Stimulated activated CD8-positive, alpha-beta memory T cell treated with anti-CD3 and anti-CD28 coated beads, Interleukin-7, amount 100 ng/mL, for 4 hours (primary cell): ENCODE data around the gene SIDT1.

Experiments
- DNase-seq, 2 donors: peaks; one replicate each; pipeline ENCODE4 v3.0.0-alpha.2; 2020; ENCODE audit warnings: low read depth in 2 of 2

The SIDT1 gene

GRCh38 chr3:113597596-113598354 lies 65.4 kb downstream of the SIDT1 start:
- no peak for DNase-seq

GRCh38 chr3:113600418-113601182 lies 68.2 kb downstream of the SIDT1 start:
- DNase-seq: no peak

GRCh38 chr3:113601240-113601639 lies 68.9 kb downstream of the SIDT1 start:
- DNase-seq: no peak

GRCh38 chr3:113602256-113602655 lies 69.9 kb downstream of the SIDT1 start:
- DNase-seq: no peak

- no peak for DNase-seq
Measured at GRCh38 chr3:113602836-113603235, 70.5 kb downstream of the SIDT1 start.

- peak in 1 of 2 donors; percentile 8 for DNase-seq
Measured at GRCh38 chr3:113606539-113607218, 74.3 kb downstream of the SIDT1 start.

GRCh38 chr3:113607219-113607596 lies 74.9 kb downstream of the SIDT1 start:
- DNase-seq: no peak

- DNase-seq: no peak
Measured at GRCh38 chr3:113614402-113614801, 82.0 kb downstream of the SIDT1 start.

GRCh38 chr3:113615976-113616375 lies 83.6 kb downstream of the SIDT1 start:
- no peak for DNase-seq

GRCh38 chr3:113617726-113618125 lies 85.4 kb downstream of the SIDT1 start:
- DNase-seq: no peak

- no peak for DNase-seq
Measured at GRCh38 chr3:113620091-113620490, 87.7 kb downstream of the SIDT1 start.

GRCh38 chr3:113623324-113623723 lies 91.0 kb downstream of the SIDT1 start:
- DNase-seq: no peak

- no peak for DNase-seq
Measured at GRCh38 chr3:113623811-113624210, 91.5 kb downstream of the SIDT1 start.

GRCh38 chr3:113625834-113626233 lies 93.5 kb downstream of the SIDT1 start:
- DNase-seq: no peak

GRCh38 chr3:113626503-113627371 lies 94.4 kb downstream of the SIDT1 start:
- DNase-seq: no peak

GRCh38 chr3:113628316-113628715 lies 96.0 kb downstream of the SIDT1 start:
- no peak for DNase-seq

GRCh38 chr3:113628788-113629187 lies 96.4 kb downstream of the SIDT1 start:
- no peak for DNase-seq

GRCh38 chr3:113629584-113630421 lies 97.4 kb downstream of the SIDT1 start:
- no peak for DNase-seq

- no peak for DNase-seq
Measured at GRCh38 chr3:113630956-113631542, 98.7 kb downstream of the SIDT1 start.

- DNase-seq: no peak
Measured at GRCh38 chr3:113631573-113631972, 99.2 kb downstream of the SIDT1 start.
